K562 (cell line): Measurements from ENCODE around the gene TBCCD1. TPM values are rescaled to one million over a fixed set of nuclear protein-coding genes. Genes with fewer than 3 reads are reported as not detected.

Experiments
- ARNT ChIP-seq, 2 experiments: fragments of 450-650 bp; IDR thresholded peaks; 2 replicates each; pipeline ENCODE4 v1.6.1; 2016; ENCODE audit warnings: mild to moderate bottlenecking in 1 of 2
- C11orf30 ChIP-seq: fragments of 450-650 bp; IDR thresholded peaks from 2 replicates; pipeline ENCODE4 v1.6.1; 2016; ENCODE audit warnings: low read depth, mild to moderate bottlenecking
- CBX1 ChIP-seq: sonication (generic); IDR thresholded peaks from 2 replicates; pipeline ENCODE4 v1.6.1; 2016; ENCODE audit warnings: antibody characterized with exemption, low read depth, mild to moderate bottlenecking
- CCAR2 ChIP-seq: fragments of 200-400 bp; formaldehyde crosslinking; IDR thresholded peaks from 2 replicates; pipeline ENCODE4 v1.6.1; 2017; ENCODE audit warnings: mild to moderate bottlenecking, low read depth, low read length
- HMBOX1 ChIP-seq: sonication (generic); IDR thresholded peaks from 2 replicates; pipeline ENCODE4 v1.6.1; 2016
- SIN3B ChIP-seq: fragments of 450-650 bp; IDR thresholded peaks from 2 replicates; pipeline ENCODE4 v1.6.1; 2017; ENCODE audit warnings: low read depth, mild to moderate bottlenecking, moderate library complexity
- SIX5 ChIP-seq, 2 experiments: IDR thresholded peaks; 2 replicates each; pipeline ENCODE4 v1.6.1; 2011; ENCODE audit warnings: low read length in 2 of 2, borderline replicate concordance in 1 of 2, low read depth in 1 of 2, mild to moderate bottlenecking in 1 of 2, moderate library complexity in 1 of 2; ENCODE audit not compliant: insufficient read depth in 1 of 2
- SMAD1 ChIP-seq: fragments of 150-350 bp; IDR thresholded peaks from 2 replicates; pipeline ENCODE4 v1.6.1; 2014; ENCODE audit warnings: low read length, low read depth; ENCODE audit not compliant: partially characterized antibody
- SNRNP70 ChIP-seq: fragments of 200-400 bp; formaldehyde crosslinking; optimal IDR thresholded peaks from 2 replicates; pipeline ENCODE3; 2017; ENCODE audit warnings: low read depth, low read length
- TRIM24 ChIP-seq, 2 experiments: fragments of 450-650 bp; IDR thresholded peaks; 2 replicates each; pipeline ENCODE4 v1.6.1; 2016
- ZBTB26 ChIP-seq: fragments of 450-650 bp; formaldehyde crosslinking; IDR thresholded peaks from 2 replicates; pipeline ENCODE4 v1.4.0; 2022; ENCODE audit warnings: missing genetic modification characterization
- ZBTB43 ChIP-seq: sonication (generic); formaldehyde crosslinking; IDR thresholded peaks from 2 replicates; pipeline ENCODE4 v1.8.0; 2023; ENCODE audit warnings: mild to moderate bottlenecking, missing genetic modification reagents
- ZNF280A ChIP-seq: fragments of 450-650 bp; IDR thresholded peaks from 2 replicates; pipeline ENCODE4 v1.6.1; 2018; ENCODE audit warnings: mild to moderate bottlenecking, low read depth; ENCODE audit not compliant: partially characterized antibody
- ZNF639 ChIP-seq, 2 experiments: fragments of 200-800 bp in 1 of 2; sonication (Bioruptor generic) in 1 of 2; sonication (generic) in 1 of 2; formaldehyde crosslinking in 1 of 2; IDR thresholded peaks in 1 of 2; conservative IDR thresholded peaks in 1 of 2; 2 replicates each; pipeline versions ENCODE4 v1.5.0 to v1.6.1; 2016 to 2020; ENCODE audit warnings: missing compliant biosample characterization in 1 of 2, missing genetic modification characterization in 1 of 2, missing genetic modification reagents in 1 of 2
- polyA plus RNA-seq, 8 experiments: library from polyadenylated mRNA; depleted of rRNA in 4 of 8; stranded (reverse) in 5 of 8; unstranded in 3 of 8; fragments of >200 nt; fragmentation: Nextera tagmentation in 2 of 8; fragmentation: Illumina TruSeq in 1 of 8; extraction: Ambion mirVana in 2 of 8; extraction: Trizol in 1 of 8; gene quantifications; 2 replicates each; pipeline versions ENCODE4 v1.2.1 to v1.2.3, GENCODE V29; 2011 to 2014; ENCODE audit warnings: inconsistent platforms in 1 of 8, missing spikeins in 1 of 8
- total RNA-seq, 7 experiments: library from RNA; depleted of rRNA in 6 of 7; stranded (reverse); fragments of >200 nt in 6 of 7; fragmentation: Illumina TruSeq in 2 of 7; extraction: Trizol in 2 of 7; gene quantifications; 2 replicates each; pipeline versions ENCODE4 v1.2.1 to v1.2.3, GENCODE V29; 2011 to 2021; ENCODE audit warnings: low replicate concordance in 1 of 7

The TBCCD1 gene
- total and polyA plus RNA-seq, 9 of the 15 experiments (the other 6 are each of a cell fraction or from before 2014, with no cell fraction given): 17.7 to 31.1 (median 21.2) TPM

GRCh38 chr3:186567072-186567921, at the start of gene TBCCD1 (continued):
- peak in 1 of 2 experiments; percentile 52; a peak in 1 of 4 replicates for TF ChIP-seq ZNF639 (CRISPR knock-in tag; conservative IDR thresholded peaks at IDR 0.05 in 1 of 2, IDR thresholded peaks at IDR 0.05 in 1 of 2)
- peak; percentile 65 for TF ChIP-seq HMBOX1
- TF ChIP-seq SIX5 (IDR thresholded peaks at IDR 0.05; ENCODE audit: borderline replicate concordance in 1 of 2, insufficient read depth in 1 of 2, low read depth in 1 of 2, low read length in 2 of 2): no peak
- TF ChIP-seq ZNF280A: no peak
- no peak for TF ChIP-seq ZBTB43 (CRISPR knock-in tag)
- TF ChIP-seq SIN3B: peak; percentile 62
- TF ChIP-seq ARNT (IDR thresholded peaks at IDR 0.05): 0 out of 4 replicates have a peak, but pooled peaks of 1 of the 2 experiments have one; percentile 25
- TF ChIP-seq SMAD1: no peak
- no peak for TF ChIP-seq TRIM24 (IDR thresholded peaks at IDR 0.05)
- TF ChIP-seq ZBTB26 (CRISPR knock-in tag): no peak
- peak; percentile 47; the same call in 1 of the 2 replicates for TF ChIP-seq C11orf30
- TF ChIP-seq SNRNP70: no peak
- no peak for TF ChIP-seq CCAR2
- TF ChIP-seq CBX1: peak; percentile 67; the same call in 1 of the 2 replicates
